ENCODE data around the gene ATP6V1B1.

ATP6V1B1 gene

GRCh38 chr2:70988726-70989648 is 53.3 kb downstream of the ATP6V1B1 start:
- TF ChIP-seq, protein P1, sequence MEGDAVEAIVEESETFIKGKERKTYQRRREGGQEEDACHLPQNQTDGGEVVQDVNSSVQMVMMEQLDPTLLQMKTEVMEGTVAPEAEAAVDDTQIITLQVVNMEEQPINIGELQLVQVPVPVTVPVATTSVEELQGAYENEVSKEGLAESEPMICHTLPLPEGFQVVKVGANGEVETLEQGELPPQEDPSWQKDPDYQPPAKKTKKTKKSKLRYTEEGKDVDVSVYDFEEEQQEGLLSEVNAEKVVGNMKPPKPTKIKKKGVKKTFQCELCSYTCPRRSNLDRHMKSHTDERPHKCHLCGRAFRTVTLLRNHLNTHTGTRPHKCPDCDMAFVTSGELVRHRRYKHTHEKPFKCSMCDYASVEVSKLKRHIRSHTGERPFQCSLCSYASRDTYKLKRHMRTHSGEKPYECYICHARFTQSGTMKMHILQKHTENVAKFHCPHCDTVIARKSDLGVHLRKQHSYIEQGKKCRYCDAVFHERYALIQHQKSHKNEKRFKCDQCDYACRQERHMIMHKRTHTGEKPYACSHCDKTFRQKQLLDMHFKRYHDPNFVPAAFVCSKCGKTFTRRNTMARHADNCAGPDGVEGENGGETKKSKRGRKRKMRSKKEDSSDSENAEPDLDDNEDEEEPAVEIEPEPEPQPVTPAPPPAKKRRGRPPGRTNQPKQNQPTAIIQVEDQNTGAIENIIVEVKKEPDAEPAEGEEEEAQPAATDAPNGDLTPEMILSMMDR (IDR thresholded peaks at IDR 0.05), result no peak
- no peak for TF ChIP-seq ZFX (IDR thresholded peaks at IDR 0.05; ENCODE audit: borderline replicate concordance)
- no peak overlapping the region for H3K27ac ChIP-seq

DNA sequence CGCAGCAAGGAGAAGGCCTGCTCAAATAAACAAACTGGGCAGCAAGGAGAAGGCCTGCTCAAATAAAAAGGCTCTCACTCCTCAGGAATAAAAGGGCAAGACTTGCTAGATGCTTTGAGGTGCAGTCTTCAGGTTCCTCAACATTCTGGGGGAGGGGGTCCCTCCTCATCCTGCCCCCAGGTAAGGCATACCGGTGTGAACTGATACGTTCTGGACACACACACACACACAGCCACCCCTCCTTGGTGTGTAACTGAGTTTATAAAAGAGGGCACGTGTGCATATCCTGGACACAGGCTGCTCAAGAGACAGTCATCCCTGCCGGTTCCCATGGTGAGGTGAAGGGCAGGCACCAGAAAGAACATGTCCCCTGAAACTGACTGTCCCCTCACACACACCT is 54.5 kb downstream of the ATP6V1B1 start:
- TF ChIP-seq, protein P1 (IDR thresholded peaks at IDR 0.05), result no peak
- no peak overlapping the region for H3K27ac ChIP-seq

DNA sequence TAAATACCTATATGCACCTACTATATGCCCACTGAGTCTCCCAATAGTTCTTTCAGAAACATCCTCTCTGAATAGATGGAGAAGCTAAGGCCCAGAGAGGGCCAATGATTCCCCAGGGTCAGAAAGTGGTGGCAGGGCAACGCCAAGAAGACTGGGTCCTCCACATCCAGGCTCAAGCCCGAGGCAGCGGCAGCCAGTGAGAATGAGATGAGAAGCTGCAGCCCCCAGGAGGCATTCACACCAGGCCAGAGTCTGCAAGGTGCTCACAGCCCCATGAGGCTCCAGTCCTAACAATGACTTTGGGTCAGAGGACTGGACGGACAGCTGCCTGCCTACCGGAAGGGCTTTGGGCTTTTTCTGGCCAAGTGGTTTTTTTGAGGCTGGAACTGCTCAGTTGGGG is 55.4 kb downstream of the ATP6V1B1 start:
- H3K27ac ChIP-seq, result no peak overlapping the region
- no peak for TF ChIP-seq ZFX (IDR thresholded peaks at IDR 0.05; ENCODE audit: borderline replicate concordance)
- TF ChIP-seq, protein P1 (IDR thresholded peaks at IDR 0.05), result no peak

DNA sequence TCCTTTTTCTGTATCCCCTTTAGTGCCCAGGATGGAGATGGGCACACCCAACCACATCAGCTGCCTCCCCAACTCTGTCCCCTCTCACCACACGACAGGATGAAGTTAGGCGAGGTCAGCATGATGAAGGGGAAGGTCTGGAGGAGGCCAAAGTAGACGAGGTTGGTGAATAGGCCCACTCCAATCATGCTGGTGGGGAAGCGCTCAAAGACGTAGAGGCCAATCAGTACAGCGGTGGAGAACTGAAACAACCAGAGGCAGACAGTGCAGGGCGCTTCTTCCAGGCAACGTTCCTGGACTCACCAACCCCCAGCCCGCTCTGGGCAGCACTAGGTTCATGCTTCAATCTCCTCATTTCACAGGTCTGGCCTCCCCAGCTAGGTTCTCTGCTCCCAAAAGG is 56.0 kb downstream of the ATP6V1B1 start:
- H3K27ac ChIP-seq, result no peak overlapping the region
- TF ChIP-seq, protein P1 (IDR thresholded peaks at IDR 0.05), result no peak
- TF ChIP-seq ZFX (IDR thresholded peaks at IDR 0.05; ENCODE audit: borderline replicate concordance), result no peak

DNA sequence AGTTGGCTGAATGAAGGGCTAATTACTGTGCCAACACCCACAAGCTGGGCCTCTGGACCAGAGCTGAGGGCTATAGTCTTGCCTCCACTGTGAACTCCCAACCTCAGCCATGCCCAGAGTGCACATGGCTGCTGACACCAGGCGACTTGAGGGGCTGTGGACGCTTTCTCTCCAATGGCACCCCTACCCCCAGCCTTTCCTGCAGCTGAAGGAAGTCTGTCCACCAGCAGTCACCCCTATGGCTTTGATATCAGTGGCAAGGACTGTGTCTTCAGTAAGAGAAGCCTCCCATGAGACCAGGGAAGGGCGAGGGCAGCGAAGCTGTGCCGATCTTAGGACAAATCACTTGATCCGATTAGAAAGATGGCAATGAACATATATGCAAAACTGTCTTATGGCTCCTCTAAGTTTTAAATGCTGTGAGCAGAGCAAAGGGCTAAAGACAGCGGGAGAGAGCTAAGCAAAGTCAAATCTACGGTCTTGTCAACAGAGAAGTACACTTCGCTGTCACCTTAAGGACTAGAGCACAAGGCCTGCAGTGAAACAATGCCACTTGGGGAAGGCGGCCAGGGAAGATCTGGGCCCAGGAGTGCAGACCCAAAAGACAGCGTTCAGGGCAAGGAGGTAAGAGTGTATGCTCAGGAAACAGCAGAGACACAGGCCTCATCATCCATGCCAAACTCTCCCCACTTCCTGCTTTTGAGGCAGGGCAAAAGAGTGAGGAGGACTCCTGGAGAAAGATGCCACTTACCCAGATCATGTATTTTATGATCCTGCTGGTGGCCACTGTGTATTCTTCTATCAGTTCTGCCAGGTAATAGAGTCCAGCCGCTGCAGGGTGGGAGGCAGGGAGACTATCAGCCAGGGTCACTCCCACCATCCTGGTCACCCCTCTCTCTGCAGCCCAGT is 57.5 kb downstream of the ATP6V1B1 start:
- TF ChIP-seq, protein P1 (IDR thresholded peaks at IDR 0.05), result no peak
- TF ChIP-seq ZFX (IDR thresholded peaks at IDR 0.05; ENCODE audit: borderline replicate concordance), result no peak
- H3K27ac ChIP-seq, result no peak overlapping the region

GRCh38 chr2:70994009-70994698 is 58.5 kb downstream of the ATP6V1B1 start:
- TF ChIP-seq, protein P1 (IDR thresholded peaks at IDR 0.05), result no peak
- no peak for TF ChIP-seq ZFX (IDR thresholded peaks at IDR 0.05; ENCODE audit: borderline replicate concordance)
- peak overlapping the region; percentile 50 for H3K27ac ChIP-seq
